ENCODE measurements around the gene SRF. TPM values are rescaled to one million over a fixed set of nuclear protein-coding genes. Genes with fewer than 3 reads are reported as not detected.
A peak's percentile ranks its signal among the peaks of the same experiment; 100 is the strongest.

Gene SRF
- total RNA-seq, 2 experiments from 2014 or later = 34.5 to 35.4 TPM

- no peak for ATAC-seq
- Mint-ChIP-seq H3K27me3 (no peaks in the 10 kb centered on the region), H3K36me3 (ENCODE audit: low read depth) (peaks cover 47% of the 10 kb centered on the region), H3K9me3 (no peaks in the 10 kb centered on the region), H3K4me3 (no peak overlapping the region), H3K27ac (peak overlapping the region; percentile 57), H3K4me1 (ENCODE audit: low read depth) (peaks cover 38% of the 10 kb centered on the region)
- intact Hi-C loops (cut with micrococcal nuclease) = no loop called here
- POLR2A ChIA-PET = interaction anchor here (3.4 kb wide), 1 partner anchor 48 kb away, joined by 13 read pairs; no protein-coding TSS in a partner anchor
- no peak for DNase-seq
- CTCF ChIA-PET = interaction anchor here (1.4 kb wide), 1 partner anchor 9 kb away, joined by 3 read pairs; no protein-coding TSS in a partner anchor
- TF ChIP-seq CTCF (IDR thresholded peaks at IDR 0.05) = no peak
Measured at GRCh38 chr6:43176423-43176786, 5.3 kb downstream of the SRF start.

DNA sequence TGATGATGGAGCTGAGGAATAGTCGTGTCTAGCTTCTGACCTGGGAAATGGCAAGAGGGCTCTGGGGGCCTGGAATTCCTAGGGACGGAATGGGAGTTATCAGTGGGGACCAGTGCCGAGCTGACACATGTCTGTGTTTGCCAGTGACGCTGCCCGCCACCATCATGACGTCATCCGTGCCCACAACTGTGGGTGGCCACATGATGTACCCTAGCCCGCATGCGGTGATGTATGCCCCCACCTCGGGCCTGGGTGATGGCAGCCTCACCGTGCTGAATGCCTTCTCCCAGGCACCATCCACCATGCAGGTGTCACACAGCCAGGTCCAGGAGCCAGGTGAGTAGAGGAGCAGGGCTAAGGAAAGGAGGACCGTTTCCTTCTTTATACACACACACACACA lies 7.1 kb downstream of the SRF start:
- H3K9me3 Mint-ChIP-seq = no peaks in the 10 kb centered on the region
- intact Hi-C loops (cut with micrococcal nuclease) = no loop called here
- ChIA-PET POLR2A (interaction anchor here (0.9 to 1.2 kb wide), 2 partner anchors 13 to 44 kb away, joined by 3 to 5 read pairs; no protein-coding TSS in a partner anchor), CTCF (no interaction called here)
- H3K27ac Mint-ChIP-seq = no peak overlapping the region
- no peak for TF ChIP-seq CTCF (IDR thresholded peaks at IDR 0.05)
- ATAC-seq = no peak
- H3K27me3 Mint-ChIP-seq = no peaks in the 10 kb centered on the region
- peaks cover 39% of the 10 kb centered on the region for H3K36me3 Mint-ChIP-seq (ENCODE audit: low read depth)
- peaks cover 43% of the 10 kb centered on the region for H3K4me1 Mint-ChIP-seq (ENCODE audit: low read depth)
- DNase-seq = no peak
- H3K4me3 Mint-ChIP-seq = no peak overlapping the region

- ChIA-PET POLR2A (interaction anchor here (0.6 to 1.2 kb wide), 2 partner anchors 12 to 340 kb away, joined by 3 read pairs; no protein-coding TSS in a partner anchor), CTCF (no interaction called here)
- Mint-ChIP-seq H3K4me1 (ENCODE audit: low read depth) (peaks cover 42% of the 10 kb centered on the region), H3K9me3 (no peaks in the 10 kb centered on the region), H3K4me3 (no peak overlapping the region), H3K27ac (no peak overlapping the region), H3K36me3 (ENCODE audit: low read depth) (peaks cover 41% of the 10 kb centered on the region), H3K27me3 (no peaks in the 10 kb centered on the region)
- DNase-seq = no peak
- intact Hi-C loops (cut with micrococcal nuclease) = no loop called here
- ATAC-seq = no peak
- TF ChIP-seq CTCF (IDR thresholded peaks at IDR 0.05) = no peak
Measured at GRCh38 chr6:43178951-43179830, 8.1 kb downstream of the SRF start.

- ATAC-seq = no peak
- CTCF ChIA-PET = interaction anchor here (1.1 kb wide), 1 partner anchor 8 kb away, joined by 4 read pairs; no protein-coding TSS in a partner anchor
- POLR2A ChIA-PET = interaction anchor here (0.6 to 1.2 kb wide), 4 partner anchors 8 to 339 kb away, joined by 3 read pairs; partner anchors contain the start of gene CNPY3
Measured at GRCh38 chr6:43180058-43180457, 9.0 kb downstream of the SRF start.

More at GRCh38 chr6:43180058-43180457, 9.0 kb downstream of the SRF start:
- TF ChIP-seq CTCF (IDR thresholded peaks at IDR 0.05) = no peak
- Mint-ChIP-seq H3K27me3 (no peaks in the 10 kb centered on the region), H3K36me3 (ENCODE audit: low read depth) (peaks cover 42% of the 10 kb centered on the region), H3K4me1 (ENCODE audit: low read depth) (peaks cover 46% of the 10 kb centered on the region), H3K9me3 (no peaks in the 10 kb centered on the region), H3K4me3 (no peak overlapping the region), H3K27ac (peak overlapping the region; percentile 41)
- intact Hi-C loops (cut with micrococcal nuclease) = no loop called here
- no peak for DNase-seq

Measured in activated CD8-positive, alpha-beta T cell treated with anti-CD3 and anti-CD28 coated beads for 36 hours (primary cell).